Caco-2 (cell line): ENCODE measurements around the gene NADK. TPM values are rescaled to one million over a fixed set of nuclear protein-coding genes. Genes with fewer than 3 reads are reported as not detected.

Source experiments
- BruUV-seq: library from RNA; stranded (reverse); fragments of 400-500 nt; replicated peaks from 2 replicates; lab custom pipeline; 2021; lab: Mats Ljungman, UMichigan
- CTCF ChIA-PET: fragments of 300-600 bp; sonication (Branson Sonifier 250); formaldehyde crosslinking; loops from one replicate; lab custom pipeline; 2022; ENCODE audit warnings: antibody characterized with exemption; lab: Charles Lee
- POLR2A ChIA-PET: fragments of 300-600 bp; sonication (Branson Sonifier 250); formaldehyde crosslinking; loops from one replicate; lab custom pipeline; 2022; ENCODE audit warnings: antibody characterized with exemption; lab: Charles Lee
- DNase-seq, 2 experiments: peaks; one replicate each; pipeline versions ENCODE4 v3.0.0 to v3.0.0-alpha.2; 2020 to 2022
- H3K27me3 ChIP-seq: replicated peaks from 2 replicates; pipeline ENCODE4 v1.6.0; 2011; ENCODE audit warnings: low read length; ENCODE audit not compliant: control insufficient read depth, insufficient read depth
- H3K36me3 ChIP-seq: 2 replicates; pipeline ENCODE4 v1.5.1; 2011; ENCODE audit warnings: low read length; ENCODE audit not compliant: control insufficient read depth, insufficient read depth
- H3K4me1 ChIP-seq: fragments of 250-450 bp; sonication (Bioruptor Pico); 2 replicates; pipeline ENCODE4 v1.5.1; 2020; ENCODE audit warnings: mild to moderate bottlenecking
- H3K4me3 ChIP-seq: 2 replicates; pipeline ENCODE4 v1.5.1; 2011; ENCODE audit warnings: low read depth, mild to moderate bottlenecking, control low read depth, low read length
- H3K9me3 ChIP-seq: fragments of 250-450 bp; sonication (Bioruptor Pico); 2 replicates; pipeline ENCODE4 v1.5.1; 2020; ENCODE audit warnings: mild to moderate bottlenecking, moderate library complexity
- H3K27ac Mint-ChIP-seq: one replicate; pipeline ENCODE4 v1.8.0; 2022; ENCODE audit warnings: mixed read lengths; ENCODE audit not compliant: unreplicated experiment
- H3K27me3 Mint-ChIP-seq: one replicate; pipeline ENCODE4 v1.8.0; 2022; ENCODE audit warnings: mixed read lengths; ENCODE audit not compliant: insufficient read depth, unreplicated experiment
- H3K36me3 Mint-ChIP-seq: one replicate; pipeline ENCODE4 v1.8.0; 2022; ENCODE audit warnings: mild to moderate bottlenecking, mixed read lengths; ENCODE audit not compliant: insufficient read depth, unreplicated experiment
- H3K4me1 Mint-ChIP-seq: one replicate; pipeline ENCODE4 v1.8.0; 2022; ENCODE audit warnings: low read depth, mixed read lengths; ENCODE audit not compliant: unreplicated experiment
- H3K4me3 Mint-ChIP-seq: one replicate; pipeline ENCODE4 v1.8.0; 2022; ENCODE audit warnings: mild to moderate bottlenecking, moderate library complexity, mixed read lengths; ENCODE audit not compliant: unreplicated experiment
- H3K9me3 Mint-ChIP-seq: one replicate; pipeline ENCODE4 v1.8.0; 2022; ENCODE audit warnings: mixed read lengths; ENCODE audit not compliant: unreplicated experiment
- intact Hi-C: fragments of 100-400 bp; cut with micrococcal nuclease; formaldehyde crosslinking; loops from one replicate; pipeline ENCODE4 v1.10.0; 2022; ENCODE audit not compliant: unreplicated experiment
- total RNA-seq: library from RNA; stranded (reverse); gene quantifications from 2 replicates; pipeline ENCODE4 v1.2.3, GENCODE V29; 2022
- TF ChIP-seq, protein P1 (sequence below), 2 experiments: fragments of 200-600 bp in 1 of 2; IDR thresholded peaks; 1 replicate in 1 of 2; 2 replicates in 1 of 2; pipeline versions ENCODE4 v1.5.1 to v1.8.0; 2011 to 2022; ENCODE audit warnings: antibody characterized with exemption in 1 of 2, control low read depth in 1 of 2, inconsistent platforms in 1 of 2, low read depth in 1 of 2, low read length in 1 of 2, mild to moderate bottlenecking in 1 of 2, moderate library complexity in 1 of 2; ENCODE audit not compliant: insufficient read depth in 1 of 2, severe bottlenecking in 1 of 2, unreplicated experiment in 1 of 2

Gene NADK
- total RNA-seq, 1 experiment from 2014 or later = 85.8 TPM

- CTCF ChIA-PET = interaction anchor here (0.7 kb wide), 1 partner anchor 13 kb away, joined by 3 read pairs; no protein-coding TSS in a partner anchor
Observed at GRCh38 chr1:1775327-1776226, 2.7 kb downstream of the NADK start.

DNA sequence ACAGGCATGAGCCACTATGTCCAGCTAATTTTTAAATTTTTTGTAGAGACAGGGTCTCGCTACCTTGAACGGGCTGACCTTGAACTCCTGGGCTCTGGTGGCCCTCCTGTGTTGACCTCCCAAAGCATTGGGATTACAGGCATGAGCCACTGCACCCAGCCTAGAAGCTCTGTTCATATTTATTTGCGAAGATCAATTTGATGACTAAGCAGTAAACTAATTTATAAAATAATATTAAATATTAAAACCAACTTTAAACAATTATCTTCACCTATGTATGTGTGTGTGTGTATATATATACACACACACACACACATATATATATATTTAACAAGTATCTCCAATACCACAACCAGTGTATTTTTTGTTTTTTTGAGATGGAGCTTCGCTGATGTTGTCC, 4.4 kb downstream of the NADK start:
- Mint-ChIP-seq H3K4me1 (peaks cover 18% of the 10 kb centered on the region), H3K4me3 (no peak overlapping the region), H3K27ac (no peak overlapping the region), H3K9me3 (no peaks in the 10 kb centered on the region), H3K27me3 (no peaks in the 10 kb centered on the region), H3K36me3 (peaks cover 46% of the 10 kb centered on the region)
- H3K27me3 ChIP-seq = no peaks in the 10 kb centered on the region
- intact Hi-C loops = no loop called here
- peaks cover 9% of the 10 kb centered on the region; the same call in 1 of the 2 replicates for H3K9me3 ChIP-seq
- H3K4me1 ChIP-seq = peaks cover 5% of the 10 kb centered on the region
- TF ChIP-seq, protein P1, sequence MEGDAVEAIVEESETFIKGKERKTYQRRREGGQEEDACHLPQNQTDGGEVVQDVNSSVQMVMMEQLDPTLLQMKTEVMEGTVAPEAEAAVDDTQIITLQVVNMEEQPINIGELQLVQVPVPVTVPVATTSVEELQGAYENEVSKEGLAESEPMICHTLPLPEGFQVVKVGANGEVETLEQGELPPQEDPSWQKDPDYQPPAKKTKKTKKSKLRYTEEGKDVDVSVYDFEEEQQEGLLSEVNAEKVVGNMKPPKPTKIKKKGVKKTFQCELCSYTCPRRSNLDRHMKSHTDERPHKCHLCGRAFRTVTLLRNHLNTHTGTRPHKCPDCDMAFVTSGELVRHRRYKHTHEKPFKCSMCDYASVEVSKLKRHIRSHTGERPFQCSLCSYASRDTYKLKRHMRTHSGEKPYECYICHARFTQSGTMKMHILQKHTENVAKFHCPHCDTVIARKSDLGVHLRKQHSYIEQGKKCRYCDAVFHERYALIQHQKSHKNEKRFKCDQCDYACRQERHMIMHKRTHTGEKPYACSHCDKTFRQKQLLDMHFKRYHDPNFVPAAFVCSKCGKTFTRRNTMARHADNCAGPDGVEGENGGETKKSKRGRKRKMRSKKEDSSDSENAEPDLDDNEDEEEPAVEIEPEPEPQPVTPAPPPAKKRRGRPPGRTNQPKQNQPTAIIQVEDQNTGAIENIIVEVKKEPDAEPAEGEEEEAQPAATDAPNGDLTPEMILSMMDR (IDR thresholded peaks at IDR 0.05; ENCODE audit: insufficient read depth in 1 of 2, low read depth in 1 of 2, low read length in 1 of 2, severe bottlenecking in 1 of 2, unreplicated experiment in 1 of 2) = no peak
- no TSS peak for BruUV-seq
- no peak for DNase-seq
- H3K36me3 ChIP-seq = no peaks in the 10 kb centered on the region; the same call in 1 of the 2 replicates
- POLR2A ChIA-PET = no interaction called here
- CTCF ChIA-PET = no interaction called here
- no peak overlapping the region for H3K4me3 ChIP-seq

More at GRCh38 chr1:1775327-1776226, 2.7 kb downstream of the NADK start:
- H3K27ac Mint-ChIP-seq = no peak overlapping the region
- H3K4me3 Mint-ChIP-seq = no peak overlapping the region
- H3K9me3 Mint-ChIP-seq = no peaks in the 10 kb centered on the region
- Histone ChIP-seq H3K27me3 (no peaks in the 10 kb centered on the region), H3K36me3 (no peaks in the 10 kb centered on the region; the same call in 1 of the 2 replicates), H3K4me1 (peaks cover 20% of the 10 kb centered on the region), H3K4me3 (no peak overlapping the region), H3K9me3 (peaks cover 9% of the 10 kb centered on the region; the same call in 1 of the 2 replicates)
- intact Hi-C loops = loop anchor here (5.0 kb wide), 1 partner anchor 82 kb away; no protein-coding TSS in a partner anchor
- DNase-seq = no peak
- H3K27me3 Mint-ChIP-seq = no peaks in the 10 kb centered on the region
- peaks cover 18% of the 10 kb centered on the region for H3K4me1 Mint-ChIP-seq
- TF ChIP-seq, protein P1 (IDR thresholded peaks at IDR 0.05; ENCODE audit: insufficient read depth in 1 of 2, low read depth in 1 of 2, low read length in 1 of 2, severe bottlenecking in 1 of 2, unreplicated experiment in 1 of 2) = no peak
- POLR2A ChIA-PET = no interaction called here
- peaks cover 39% of the 10 kb centered on the region for H3K36me3 Mint-ChIP-seq
- BruUV-seq = no TSS peak

GRCh38 chr1:1771096-1771495, 7.2 kb downstream of the NADK start:
- H3K36me3 ChIP-seq = no peaks in the 10 kb centered on the region; the same call in 1 of the 2 replicates
- H3K9me3 Mint-ChIP-seq = no peaks in the 10 kb centered on the region
- ChIA-PET POLR2A (no interaction called here), CTCF (no interaction called here)
- TF ChIP-seq, protein P1 (IDR thresholded peaks at IDR 0.05; ENCODE audit: insufficient read depth in 1 of 2, low read depth in 1 of 2, low read length in 1 of 2, severe bottlenecking in 1 of 2, unreplicated experiment in 1 of 2) = no peak
- H3K27me3 ChIP-seq = no peaks in the 10 kb centered on the region
- H3K36me3 Mint-ChIP-seq = peaks cover 58% of the 10 kb centered on the region
- DNase-seq = no peak
- no peak overlapping the region for H3K4me3 ChIP-seq
- intact Hi-C loops = no loop called here
- no TSS peak for BruUV-seq
- no peak overlapping the region for H3K4me3 Mint-ChIP-seq
- no peaks in the 10 kb centered on the region for H3K27me3 Mint-ChIP-seq
- H3K9me3 ChIP-seq = peaks cover 7% of the 10 kb centered on the region; the same call in 1 of the 2 replicates
- H3K4me1 ChIP-seq = no peaks in the 10 kb centered on the region
- no peak overlapping the region for H3K27ac Mint-ChIP-seq
- H3K4me1 Mint-ChIP-seq = peaks cover 11% of the 10 kb centered on the region
